ENCODE results near the gene FTSJ1.

FTSJ1 gene

GRCh38 chrX:48468693-48469691 lies 7.0 kb upstream of the FTSJ1 start:
- peak overlapping the region; percentile 46; the same call in 1 of the 2 replicates for H3K27ac ChIP-seq (ENCODE audit: low read length)
- no peaks in the 10 kb centered on the region for H3K9me2 ChIP-seq (replicated peaks; ENCODE audit: insufficient read depth, low read length)
- H3K79me2 ChIP-seq (ENCODE audit: low read length) = peaks cover 46% of the 10 kb centered on the region
- peak overlapping the region; percentile 88 for H3K9ac ChIP-seq (ENCODE audit: low read length)
- no peaks in the 10 kb centered on the region for H3K4me1 ChIP-seq (ENCODE audit: low read length)
- H4K20me1 ChIP-seq (ENCODE audit: insufficient read depth, low read length) = no peaks in the 10 kb centered on the region
- TF ChIP-seq CTCF (IDR thresholded peaks at IDR 0.05; ENCODE audit: low read length) (peak; percentile 43), EZH2phosphoT487 (IDR thresholded peaks at IDR 0.05; ENCODE audit: low read length) (no peak)
- peak; percentile 56 for DNase-seq
- H3K4me2 ChIP-seq (ENCODE audit: low read depth, low read length) = peak overlapping the region; percentile 74
- no peaks in the 10 kb centered on the region for H3K9me3 ChIP-seq (replicated peaks; ENCODE audit: insufficient read depth, low read length)
- no peaks in the 10 kb centered on the region for H3F3A ChIP-seq (ENCODE audit: insufficient read depth, low read length)
- H2AFZ ChIP-seq (ENCODE audit: low read length) = peak overlapping the region; percentile 49
- no peaks in the 10 kb centered on the region for H3K27me3 ChIP-seq (replicated peaks; ENCODE audit: insufficient read depth, low read length)
- no peaks in the 10 kb centered on the region for H3K36me3 ChIP-seq (replicated peaks; ENCODE audit: insufficient read depth, low read length)
- H3K4me3 ChIP-seq (ENCODE audit: low read length) = peak overlapping the region; percentile 86

GRCh38 chrX:48470110-48470832 lies 5.7 kb upstream of the FTSJ1 start, which contains the start of gene SLC38A5:
TSS of gene SLC38A5 (minus strand) at chrX:48470260. CDS start at chrX:48467924, 2,336 bp downstream.
- DNase-seq = no peak
- H3K27me3 ChIP-seq (replicated peaks; ENCODE audit: insufficient read depth, low read length) = no peaks in the 10 kb centered on the region
- no peaks in the 10 kb centered on the region for H3K9me3 ChIP-seq (replicated peaks; ENCODE audit: insufficient read depth, low read length)
- peak within 1 kb of the TSS; percentile 49 for H2AFZ ChIP-seq (ENCODE audit: low read length)
- TF ChIP-seq EZH2 (optimal IDR thresholded peaks at IDR 0.05; ENCODE audit: low read depth, low read length) = no peak
- no peak for TF ChIP-seq CTCF (IDR thresholded peaks at IDR 0.05; ENCODE audit: low read length)
- no peak for TF ChIP-seq EZH2phosphoT487 (IDR thresholded peaks at IDR 0.05; ENCODE audit: low read length)
- peak within 1 kb of the TSS; percentile 46; the same call in 1 of the 2 replicates for H3K27ac ChIP-seq (ENCODE audit: low read length)
- H3K9ac ChIP-seq (ENCODE audit: low read length) = peak within 1 kb of the TSS; percentile 88
- peak within 1 kb of the TSS; percentile 86 for H3K4me3 ChIP-seq (ENCODE audit: low read length)
- H3K4me1 ChIP-seq (ENCODE audit: low read length) = no peaks in the 10 kb centered on the region
- no peaks in the 10 kb centered on the region for H3F3A ChIP-seq (ENCODE audit: insufficient read depth, low read length)
- peaks cover 43% of the 10 kb centered on the region for H3K79me2 ChIP-seq (ENCODE audit: low read length)
- no peaks in the 10 kb centered on the region for H3K36me3 ChIP-seq (replicated peaks; ENCODE audit: insufficient read depth, low read length)
- no peaks in the 10 kb centered on the region for H4K20me1 ChIP-seq (ENCODE audit: insufficient read depth, low read length)
- H3K4me2 ChIP-seq (ENCODE audit: low read depth, low read length) = peak within 1 kb of the TSS; percentile 74; the same call in 1 of the 2 replicates
- H3K9me2 ChIP-seq (replicated peaks; ENCODE audit: insufficient read depth, low read length) = no peaks in the 10 kb centered on the region

GRCh38 chrX:48470833-48471118 lies 5.2 kb upstream of the FTSJ1 start:
- Histone ChIP-seq H3K27ac (ENCODE audit: low read length) (no peak overlapping the region), H3K36me3 (replicated peaks; ENCODE audit: insufficient read depth, low read length) (no peaks in the 10 kb centered on the region), H3K9me3 (replicated peaks; ENCODE audit: insufficient read depth, low read length) (no peaks in the 10 kb centered on the region), H3K9ac (ENCODE audit: low read length) (no peak overlapping the region), H3K4me2 (ENCODE audit: low read depth, low read length) (no peak overlapping the region), H2AFZ (ENCODE audit: low read length) (no peak overlapping the region), H3K79me2 (ENCODE audit: low read length) (peaks cover 42% of the 10 kb centered on the region), H3K27me3 (replicated peaks; ENCODE audit: insufficient read depth, low read length) (no peaks in the 10 kb centered on the region), H3K4me3 (ENCODE audit: low read length) (no peak overlapping the region), H3F3A (ENCODE audit: insufficient read depth, low read length) (no peaks in the 10 kb centered on the region), H4K20me1 (ENCODE audit: insufficient read depth, low read length) (no peaks in the 10 kb centered on the region), H3K4me1 (ENCODE audit: low read length) (no peaks in the 10 kb centered on the region), H3K9me2 (replicated peaks; ENCODE audit: insufficient read depth, low read length) (no peaks in the 10 kb centered on the region)
- TF ChIP-seq EZH2 (optimal IDR thresholded peaks at IDR 0.05; ENCODE audit: low read depth, low read length) (no peak), CTCF (IDR thresholded peaks at IDR 0.05; ENCODE audit: low read length) (no peak), EZH2phosphoT487 (IDR thresholded peaks at IDR 0.05; ENCODE audit: low read length) (no peak)
- DNase-seq = no peak

All from MM.1S (cell line).